Activated CD4-positive, alpha-beta T cell treated with anti-CD3 and anti-CD28 coated beads, Interleukin-2, Interleukin-4, amounts not matched to agents 100 ng/mL and 50 ng/mL, durations not matched to agents 16 hours and 8 hours (primary cell): ENCODE measurements around the gene PRSS8.
A peak's percentile ranks its signal among the peaks of the same experiment; 100 is the strongest.
"Not testable (repeated sequence)": the region's sequence is repeated elsewhere in the genome, so short reads cannot be mapped to it uniquely, and the experiment has no call there.

Source experiments
- DNase-seq: peaks from one replicate; pipeline ENCODE4 v3.0.0-alpha.2; 2020; ENCODE audit warnings: low spot score

The PRSS8 gene

GRCh38 chr16:31105677-31106213 is 29.8 kb downstream of the PRSS8 start:
- DNase-seq, result peak; percentile 87

- not testable (repeated sequence) for DNase-seq
Observed at GRCh38 chr16:31100876-31101641, 34.5 kb downstream of the PRSS8 start.

- DNase-seq, result no peak
Observed at GRCh38 chr16:31099860-31100638, 35.5 kb downstream of the PRSS8 start.

GRCh38 chr16:31094424-31095120 is 41.0 kb downstream of the PRSS8 start, which contains the start of gene VKORC1:
Gene VKORC1, minus strand, starts transcription at chr16:31094797. Its CDS starts 68 bp downstream, at chr16:31094729.
- DNase-seq, result peak; percentile 95

- no peak for DNase-seq
Observed at GRCh38 chr16:31094088-31094423, 41.5 kb downstream of the PRSS8 start.

- no peak for DNase-seq
Observed at GRCh38 chr16:31093132-31093703, 42.3 kb downstream of the PRSS8 start.

GRCh38 chr16:31092330-31092729 is 43.2 kb downstream of the PRSS8 start:
- no peak for DNase-seq

GRCh38 chr16:31090540-31090939 is 45.0 kb downstream of the PRSS8 start:
- no peak for DNase-seq

- no peak for DNase-seq
Observed at GRCh38 chr16:31089199-31089598, 46.3 kb downstream of the PRSS8 start.

- DNase-seq, result no peak
Observed at GRCh38 chr16:31088459-31089183, 46.9 kb downstream of the PRSS8 start, which contains the start of gene PRSS53. Gene PRSS53, minus strand, starts transcription at chr16:31088943. Its CDS starts 134 bp downstream, at chr16:31088809.

- no peak for DNase-seq
Observed at GRCh38 chr16:31087971-31088370, 47.6 kb downstream of the PRSS8 start.

GRCh38 chr16:31087481-31087880 is 48.0 kb downstream of the PRSS8 start:
- DNase-seq, result no peak

GRCh38 chr16:31086629-31086906 is 49.0 kb downstream of the PRSS8 start:
- no peak for DNase-seq

GRCh38 chr16:31085873-31086628 is 49.5 kb downstream of the PRSS8 start:
- DNase-seq, result no peak

- DNase-seq, result no peak
Observed at GRCh38 chr16:31085411-31085810, 50.1 kb downstream of the PRSS8 start.

- no peak for DNase-seq
Observed at GRCh38 chr16:31084584-31085302, 50.8 kb downstream of the PRSS8 start.

GRCh38 chr16:31083981-31084380 is 51.5 kb downstream of the PRSS8 start:
- DNase-seq, result no peak

GRCh38 chr16:31083556-31083955 is 52.0 kb downstream of the PRSS8 start:
- no peak for DNase-seq

- no peak for DNase-seq
Observed at GRCh38 chr16:31083081-31083480, 52.4 kb downstream of the PRSS8 start.
